Fibroblast of skin of back (primary cell): Measurements from ENCODE around the gene MS4A13.
"Not testable (repeated sequence)": the region's sequence is repeated elsewhere in the genome, so short reads cannot be mapped to it uniquely, and the experiment has no call there.

Source experiments
- DNase-seq: peaks from one replicate; pipeline ENCODE4 v3.0.0-alpha.2; 2013

Gene MS4A13

GRCh38 chr11:60530454-60531100 lies 15.4 kb downstream of the MS4A13 start:
- DNase-seq, result no peak

- DNase-seq, result not testable (repeated sequence)
Measured at GRCh38 chr11:60532383-60532782, 17.2 kb downstream of the MS4A13 start.

GRCh38 chr11:60538627-60539026 lies 23.4 kb downstream of the MS4A13 start:
- not testable (repeated sequence) for DNase-seq

- no peak for DNase-seq
Measured at GRCh38 chr11:60544077-60544476, 28.9 kb downstream of the MS4A13 start.

- no peak for DNase-seq
Measured at GRCh38 chr11:60561254-60561653, 46.1 kb downstream of the MS4A13 start.

- no peak for DNase-seq
Measured at GRCh38 chr11:60563553-60564235, 48.5 kb downstream of the MS4A13 start.

GRCh38 chr11:60566776-60567175 lies 51.6 kb downstream of the MS4A13 start:
- no peak for DNase-seq

- DNase-seq, result no peak
Measured at GRCh38 chr11:60570970-60571369, 55.8 kb downstream of the MS4A13 start.

- DNase-seq, result no peak
Measured at GRCh38 chr11:60589611-60590010, 74.4 kb downstream of the MS4A13 start.
